Transverse colon (tissue), 3 donors: ENCODE results near the gene NPW.
"Not testable (repeated sequence)": the region's sequence is repeated elsewhere in the genome, so short reads cannot be mapped to it uniquely, and the experiment has no call there.

Experiments
- CTCF ChIP-seq, 5 experiments: fragments of 200-600 bp in 3 of 5; fragments of 450-650 bp in 2 of 5; sonication (generic) in 3 of 5; IDR thresholded peaks; 1 replicate in 2 of 5; 2 replicates in 3 of 5; pipeline ENCODE4 v1.5.1; 2016 to 2017; ENCODE audit warnings: antibody characterized with exemption in 5 of 5, inconsistent platforms in 3 of 5, mild to moderate bottlenecking in 2 of 5, moderate library complexity in 1 of 5
- POLR2A ChIP-seq: fragments of 450-650 bp; IDR thresholded peaks from one replicate; pipeline ENCODE4 v1.6.1; 2016; ENCODE audit warnings: antibody characterized with exemption, mild to moderate bottlenecking, moderate library complexity

GRCh38 chr16:2033909-2034695 is 14.5 kb downstream of the NPW start:
- TF ChIP-seq POLR2A; CTCF (IDR thresholded peaks at IDR 0.05): not testable (repeated sequence)
